Cardiac muscle cell (in vitro differentiated cells and primary cell): ENCODE measurements around the gene TPM4. TPM values are rescaled to one million over a fixed set of nuclear protein-coding genes. Genes with fewer than 3 reads are reported as not detected.

Source experiments
- DNase-seq, 2 donors: peaks; one replicate each; pipeline versions ENCODE4 v3.0.0 to v3.0.0-alpha.2; 2010 to 2017; ENCODE audit warnings: low read depth in 1 of 2, low spot score in 1 of 2
- H3K27ac ChIP-seq: fragments of 200-600 bp; sonication (generic); 2 replicates; pipeline ENCODE4 v1.5.1; 2016
- H3K27me3 ChIP-seq: fragments of 200-600 bp; sonication (generic); 2 replicates; pipeline ENCODE4 v1.6.0; 2016; ENCODE audit warnings: control low read depth
- H3K36me3 ChIP-seq: fragments of 200-600 bp; sonication (generic); 2 replicates; pipeline ENCODE4 v1.5.1; 2016; ENCODE audit warnings: control low read depth
- H3K4me1 ChIP-seq: fragments of 200-600 bp; sonication (generic); 2 replicates; pipeline ENCODE4 v1.8.1; 2017; ENCODE audit warnings: low read depth, mild to moderate bottlenecking, mixed run types
- H3K4me3 ChIP-seq: fragments of 200-600 bp; sonication (generic); 2 replicates; pipeline ENCODE4 v1.5.1; 2016; ENCODE audit warnings: mild to moderate bottlenecking
- H3K9me3 ChIP-seq: fragments of 200-600 bp; sonication (generic); 2 replicates; pipeline ENCODE4 v1.5.1; 2017; ENCODE audit warnings: low read depth, mild to moderate bottlenecking, control low read depth
- CTCF ChIP-seq: IDR thresholded peaks from 2 replicates; pipeline ENCODE4 v1.5.1; 2012; ENCODE audit warnings: low read depth, mild to moderate bottlenecking, low read length
- polyA plus RNA-seq: library from polyadenylated mRNA; unstranded; fragments of >200 nt; fragmentation: Nextera tagmentation; extraction: Ambion mirVana; gene quantifications from 2 replicates; pipeline ENCODE4 v1.2.1, GENCODE V29; 2016
- total RNA-seq: library from RNA; depleted of rRNA; stranded (reverse); fragments of >200 nt; gene quantifications from 2 replicates; pipeline ENCODE4 v1.2.3, GENCODE V29; 2016

TPM4 gene
- total and polyA plus RNA-seq, 2 experiments from 2014 or later: 118 to 268 TPM

GRCh38 chr19:16032509-16033135, 43.7 kb upstream of the TPM4 start:
- Histone ChIP-seq H3K27me3 (no peaks in the 10 kb centered on the region), H3K4me3 (no peak overlapping the region), H3K27ac (no peak overlapping the region), H3K9me3 (no peaks in the 10 kb centered on the region), H3K36me3 (no peaks in the 10 kb centered on the region), H3K4me1 (no peaks in the 10 kb centered on the region)
- no peak for DNase-seq
- TF ChIP-seq CTCF: no peak

GRCh38 chr19:16033136-16033530, 43.2 kb upstream of the TPM4 start:
- TF ChIP-seq CTCF: no peak
- DNase-seq: no peak

GRCh38 chr19:16033721-16034120, 42.6 kb upstream of the TPM4 start:
- H3K27ac ChIP-seq: no peak overlapping the region
- no peaks in the 10 kb centered on the region for H3K9me3 ChIP-seq
- no peak for DNase-seq
- no peaks in the 10 kb centered on the region for H3K27me3 ChIP-seq
- no peaks in the 10 kb centered on the region for H3K36me3 ChIP-seq
- no peak overlapping the region for H3K4me3 ChIP-seq
- H3K4me1 ChIP-seq: no peaks in the 10 kb centered on the region
- TF ChIP-seq CTCF: no peak

More at GRCh38 chr19:16033136-16033530, 43.2 kb upstream of the TPM4 start:
- Histone ChIP-seq H3K36me3 (no peaks in the 10 kb centered on the region), H3K9me3 (no peaks in the 10 kb centered on the region), H3K4me1 (no peaks in the 10 kb centered on the region), H3K27ac (no peak overlapping the region), H3K27me3 (no peaks in the 10 kb centered on the region), H3K4me3 (no peak overlapping the region)

GRCh38 chr19:16034180-16034579, 42.1 kb upstream of the TPM4 start:
- TF ChIP-seq CTCF: no peak
- H3K36me3 ChIP-seq: no peaks in the 10 kb centered on the region
- no peak overlapping the region for H3K27ac ChIP-seq
- no peak overlapping the region for H3K4me3 ChIP-seq
- no peaks in the 10 kb centered on the region for H3K4me1 ChIP-seq
- no peaks in the 10 kb centered on the region for H3K27me3 ChIP-seq
- H3K9me3 ChIP-seq: no peaks in the 10 kb centered on the region
- DNase-seq: no peak

GRCh38 chr19:16034958-16035560, 41.2 kb upstream of the TPM4 start:
- Histone ChIP-seq H3K27ac (no peak overlapping the region), H3K27me3 (no peaks in the 10 kb centered on the region), H3K4me1 (no peaks in the 10 kb centered on the region), H3K9me3 (no peaks in the 10 kb centered on the region), H3K36me3 (no peaks in the 10 kb centered on the region), H3K4me3 (no peak overlapping the region)
- no peak for DNase-seq
- no peak for TF ChIP-seq CTCF
